Measurements from ENCODE around the gene OR2A12. TPM values are rescaled to one million over a fixed set of nuclear protein-coding genes. Genes with fewer than 3 reads are reported as not detected.

OR2A12 gene
- not detected in 2 replicates for polyA plus RNA-seq (2012; rRNA removed)
- polyA plus RNA-seq (2012; cell fraction: cytosol; rRNA removed) = not detected in 2 replicates
- not detected in 2 replicates for polyA plus RNA-seq (2012; cell fraction: nucleus; rRNA removed)

DNA sequence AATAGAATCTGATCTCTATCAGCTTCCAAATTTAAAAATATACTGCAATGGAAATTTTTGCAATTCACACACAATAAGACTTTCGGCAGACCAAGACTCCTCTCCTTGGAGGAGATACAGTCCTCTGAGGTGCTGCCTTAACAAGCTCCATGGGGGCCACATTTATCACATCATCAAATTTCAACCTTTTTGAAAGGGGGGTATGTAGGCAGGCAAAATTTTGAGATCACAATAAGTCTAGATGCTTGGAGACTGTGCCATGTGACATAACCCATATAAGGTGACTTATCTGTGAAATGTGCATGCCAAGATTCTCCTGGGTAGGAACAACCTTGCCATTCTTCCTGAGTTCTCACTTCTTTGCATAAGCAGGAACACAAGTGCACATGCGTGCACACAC is at the start of gene OR2A12:
TSS of gene OR2A12 (plus strand) at position 301 of the 400 bp plus-strand sequence. CDS start 8,830 bp downstream, outside the sequence.
- H3F3A ChIP-seq (replicated peaks; ENCODE audit: insufficient read depth) = no peaks in the 10 kb centered on the region
- peak within 1 kb of the TSS; percentile 57; the same call in 1 of the 2 replicates for H2AFZ ChIP-seq (ENCODE audit: low read depth)
- no peaks in the 10 kb centered on the region for H3K9me2 ChIP-seq
- 8% methylated on average over 2 of the region's 2 CpGs for WGBS (ENCODE audit: low lambda C conversion rate)
- POLR2A ChIA-PET = no interaction called here
- H3K27me3 ChIP-seq (ENCODE audit: insufficient read depth) = peaks cover 4% of the 10 kb centered on the region; the same call in 1 of the 2 replicates
- no peak for DNase-seq
- H3K9ac ChIP-seq = no peak within 1 kb of the TSS
- H3K4me1 ChIP-seq (ENCODE audit: control insufficient read depth in 1 of 2, insufficient read depth in 2 of 2, low read depth in 1 of 2, low read length in 1 of 2) = no peaks in the 10 kb centered on the region
- TF ChIP-seq RXRA (IDR thresholded peaks at IDR 0.05; ENCODE audit: borderline replicate concordance, low read depth) (no peak), NFIC (IDR thresholded peaks at IDR 0.05; ENCODE audit: borderline replicate concordance) (no peak), EP300 (IDR thresholded peaks at IDR 0.05; ENCODE audit: borderline replicate concordance in 1 of 2, low read depth in 1 of 2, low read length in 1 of 2) (no peak), CHD2 (IDR thresholded peaks at IDR 0.05; ENCODE audit: low read length, partially characterized antibody) (no peak), MXI1 (IDR thresholded peaks at IDR 0.05; ENCODE audit: low read depth, low read length) (no peak), FOXM1 (IDR thresholded peaks at IDR 0.05; ENCODE audit: low read depth) (no peak), NRF1 (IDR thresholded peaks at IDR 0.05; ENCODE audit: low read depth, low read length) (no peak), JUND (IDR thresholded peaks at IDR 0.05) (no peak)
- TF ChIP-seq, protein P1, sequence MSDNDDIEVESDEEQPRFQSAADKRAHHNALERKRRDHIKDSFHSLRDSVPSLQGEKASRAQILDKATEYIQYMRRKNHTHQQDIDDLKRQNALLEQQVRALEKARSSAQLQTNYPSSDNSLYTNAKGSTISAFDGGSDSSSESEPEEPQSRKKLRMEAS (IDR thresholded peaks at IDR 0.05; ENCODE audit: low read depth) = no peak
- TF ChIP-seq, protein P2, sequence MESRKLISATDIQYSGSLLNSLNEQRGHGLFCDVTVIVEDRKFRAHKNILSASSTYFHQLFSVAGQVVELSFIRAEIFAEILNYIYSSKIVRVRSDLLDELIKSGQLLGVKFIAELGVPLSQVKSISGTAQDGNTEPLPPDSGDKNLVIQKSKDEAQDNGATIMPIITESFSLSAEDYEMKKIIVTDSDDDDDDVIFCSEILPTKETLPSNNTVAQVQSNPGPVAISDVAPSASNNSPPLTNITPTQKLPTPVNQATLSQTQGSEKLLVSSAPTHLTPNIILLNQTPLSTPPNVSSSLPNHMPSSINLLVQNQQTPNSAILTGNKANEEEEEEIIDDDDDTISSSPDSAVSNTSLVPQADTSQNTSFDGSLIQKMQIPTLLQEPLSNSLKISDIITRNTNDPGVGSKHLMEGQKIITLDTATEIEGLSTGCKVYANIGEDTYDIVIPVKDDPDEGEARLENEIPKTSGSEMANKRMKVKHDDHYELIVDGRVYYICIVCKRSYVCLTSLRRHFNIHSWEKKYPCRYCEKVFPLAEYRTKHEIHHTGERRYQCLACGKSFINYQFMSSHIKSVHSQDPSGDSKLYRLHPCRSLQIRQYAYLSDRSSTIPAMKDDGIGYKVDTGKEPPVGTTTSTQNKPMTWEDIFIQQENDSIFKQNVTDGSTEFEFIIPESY (IDR thresholded peaks at IDR 0.05; ENCODE audit: borderline replicate concordance, low read depth) = no peak
- TF ChIP-seq, protein P3, sequence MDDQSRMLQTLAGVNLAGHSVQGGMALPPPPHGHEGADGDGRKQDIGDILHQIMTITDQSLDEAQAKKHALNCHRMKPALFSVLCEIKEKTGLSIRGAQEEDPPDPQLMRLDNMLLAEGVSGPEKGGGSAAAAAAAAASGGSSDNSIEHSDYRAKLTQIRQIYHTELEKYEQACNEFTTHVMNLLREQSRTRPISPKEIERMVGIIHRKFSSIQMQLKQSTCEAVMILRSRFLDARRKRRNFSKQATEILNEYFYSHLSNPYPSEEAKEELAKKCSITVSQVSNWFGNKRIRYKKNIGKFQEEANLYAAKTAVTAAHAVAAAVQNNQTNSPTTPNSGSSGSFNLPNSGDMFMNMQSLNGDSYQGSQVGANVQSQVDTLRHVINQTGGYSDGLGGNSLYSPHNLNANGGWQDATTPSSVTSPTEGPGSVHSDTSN (IDR thresholded peaks at IDR 0.05) = no peak
- CTCF ChIA-PET = interaction anchor here (1.4 kb wide), 1 partner anchor 23 kb away, joined by 3 read pairs; no protein-coding TSS in a partner anchor
- H3K79me2 ChIP-seq (ENCODE audit: insufficient read depth) = no peaks in the 10 kb centered on the region
- H3K9me3 ChIP-seq = no peaks in the 10 kb centered on the region
- no peak within 1 kb of the TSS for H3K4me2 ChIP-seq
- no peak within 1 kb of the TSS for H3K27ac ChIP-seq (ENCODE audit: low read depth in 2 of 2, low read length in 1 of 2)
- H3K36me3 ChIP-seq (replicated peaks in 1 of 2; ENCODE audit: control insufficient read depth in 1 of 2, insufficient read depth in 2 of 2, low read length in 1 of 2) = no peaks in the 10 kb centered on the region
- no peak within 1 kb of the TSS for H3K4me3 ChIP-seq (ENCODE audit: low read depth in 2 of 2, low read length in 1 of 2)
- H4K20me1 ChIP-seq (ENCODE audit: insufficient read depth) = no peaks in the 10 kb centered on the region

DNA sequence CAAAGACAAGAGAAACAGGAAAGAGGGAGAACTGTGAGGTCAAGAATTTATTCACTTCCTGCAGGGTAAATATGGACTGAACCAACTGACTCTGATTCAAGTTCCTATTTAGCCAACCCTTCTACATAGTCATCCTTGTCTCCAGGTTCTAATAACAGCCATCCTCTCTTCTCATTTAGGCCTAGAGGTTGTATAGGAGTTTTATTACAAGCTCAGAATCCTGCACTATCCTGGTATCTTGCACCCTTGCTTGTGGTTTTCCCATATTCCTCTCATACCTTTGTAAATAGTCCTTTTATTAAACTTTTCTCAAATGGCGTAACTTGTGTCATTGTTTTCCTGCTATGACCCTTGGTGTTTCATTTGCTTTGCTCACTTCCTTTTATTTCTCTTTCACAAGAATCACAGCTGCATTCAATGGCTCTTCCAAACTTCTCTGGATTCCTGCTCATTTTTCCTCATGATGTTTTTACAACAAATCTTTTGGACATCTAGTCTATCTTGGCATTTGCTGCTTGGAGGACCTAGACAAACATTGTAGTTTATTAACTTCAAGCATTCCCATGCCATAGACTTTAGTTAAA is 49.7 kb upstream of the OR2A12 start:
- no peak for DNase-seq
- Histone ChIP-seq H4K20me1 (ENCODE audit: insufficient read depth) (no peaks in the 10 kb centered on the region), H3K27ac (ENCODE audit: low read depth in 2 of 2, low read length in 1 of 2) (no peak overlapping the region), H3K9me2 (no peaks in the 10 kb centered on the region), H3K27me3 (ENCODE audit: insufficient read depth) (peaks cover 7% of the 10 kb centered on the region; the same call in 1 of the 2 replicates), H3K9ac (no peak overlapping the region), H3F3A (replicated peaks; ENCODE audit: insufficient read depth) (no peaks in the 10 kb centered on the region), H3K79me2 (ENCODE audit: insufficient read depth) (no peaks in the 10 kb centered on the region), H3K4me3 (ENCODE audit: low read depth in 2 of 2, low read length in 1 of 2) (no peak overlapping the region), H3K4me2 (no peak overlapping the region), H3K4me1 (ENCODE audit: control insufficient read depth in 1 of 2, insufficient read depth in 2 of 2, low read depth in 1 of 2, low read length in 1 of 2) (no peaks in the 10 kb centered on the region), H3K9me3 (no peaks in the 10 kb centered on the region), H3K36me3 (replicated peaks in 1 of 2; ENCODE audit: control insufficient read depth in 1 of 2, insufficient read depth in 2 of 2, low read length in 1 of 2) (no peaks in the 10 kb centered on the region), H2AFZ (ENCODE audit: low read depth) (peak overlapping the region; percentile 20; the same call in 1 of the 2 replicates)
- CTCF ChIA-PET = interaction anchor here (0.6 to 1.9 kb wide), 2 partner anchors 9 to 10 kb away, joined by 3 to 7 read pairs; no protein-coding TSS in a partner anchor
- TF ChIP-seq USF1 (IDR thresholded peaks at IDR 0.05; ENCODE audit: borderline replicate concordance, low read depth) (no peak), TCF12 (IDR thresholded peaks at IDR 0.05) (no peak), GATA2 (CRISPR knock-in tag; IDR thresholded peaks at IDR 0.05) (no peak), JUND (IDR thresholded peaks at IDR 0.05) (no peak), SMC3 (IDR thresholded peaks at IDR 0.05; ENCODE audit: low read depth, low read length) (no peak), TEAD4 (IDR thresholded peaks at IDR 0.05; ENCODE audit: borderline replicate concordance, insufficient read depth) (no peak), FOXM1 (IDR thresholded peaks at IDR 0.05; ENCODE audit: low read depth) (no peak), CHD2 (IDR thresholded peaks at IDR 0.05; ENCODE audit: low read length, partially characterized antibody) (no peak), NFIC (IDR thresholded peaks at IDR 0.05; ENCODE audit: borderline replicate concordance) (no peak)
- TF ChIP-seq, protein P4, sequence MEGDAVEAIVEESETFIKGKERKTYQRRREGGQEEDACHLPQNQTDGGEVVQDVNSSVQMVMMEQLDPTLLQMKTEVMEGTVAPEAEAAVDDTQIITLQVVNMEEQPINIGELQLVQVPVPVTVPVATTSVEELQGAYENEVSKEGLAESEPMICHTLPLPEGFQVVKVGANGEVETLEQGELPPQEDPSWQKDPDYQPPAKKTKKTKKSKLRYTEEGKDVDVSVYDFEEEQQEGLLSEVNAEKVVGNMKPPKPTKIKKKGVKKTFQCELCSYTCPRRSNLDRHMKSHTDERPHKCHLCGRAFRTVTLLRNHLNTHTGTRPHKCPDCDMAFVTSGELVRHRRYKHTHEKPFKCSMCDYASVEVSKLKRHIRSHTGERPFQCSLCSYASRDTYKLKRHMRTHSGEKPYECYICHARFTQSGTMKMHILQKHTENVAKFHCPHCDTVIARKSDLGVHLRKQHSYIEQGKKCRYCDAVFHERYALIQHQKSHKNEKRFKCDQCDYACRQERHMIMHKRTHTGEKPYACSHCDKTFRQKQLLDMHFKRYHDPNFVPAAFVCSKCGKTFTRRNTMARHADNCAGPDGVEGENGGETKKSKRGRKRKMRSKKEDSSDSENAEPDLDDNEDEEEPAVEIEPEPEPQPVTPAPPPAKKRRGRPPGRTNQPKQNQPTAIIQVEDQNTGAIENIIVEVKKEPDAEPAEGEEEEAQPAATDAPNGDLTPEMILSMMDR (IDR thresholded peaks at IDR 0.05) = no peak
- POLR2A ChIA-PET = no interaction called here
- WGBS (ENCODE audit: low lambda C conversion rate) = 29% methylated on average over 1 of the region's 1 CpG

Measured in SK-N-SH (cell line).